AG09309 (cell line): Measurements from ENCODE around the gene PARM1.

Experiments used
- DNase-seq: peaks from one replicate; pipeline ENCODE4 v3.0.0-alpha.2; 2010; ENCODE audit warnings: low read depth
- H3K4me3 ChIP-seq: 2 replicates; pipeline ENCODE4 v1.5.1; 2011; ENCODE audit warnings: mild to moderate bottlenecking, low read depth, low read length, moderate library complexity; ENCODE audit not compliant: control insufficient read depth
- TF ChIP-seq, protein P1 (sequence below): IDR thresholded peaks from 2 replicates; pipeline ENCODE4 v1.5.1; 2011; ENCODE audit warnings: mild to moderate bottlenecking, low read depth, low read length, inconsistent platforms; ENCODE audit not compliant: insufficient read depth, control insufficient read depth; ENCODE audit errors: missing control alignments

Gene PARM1

DNA sequence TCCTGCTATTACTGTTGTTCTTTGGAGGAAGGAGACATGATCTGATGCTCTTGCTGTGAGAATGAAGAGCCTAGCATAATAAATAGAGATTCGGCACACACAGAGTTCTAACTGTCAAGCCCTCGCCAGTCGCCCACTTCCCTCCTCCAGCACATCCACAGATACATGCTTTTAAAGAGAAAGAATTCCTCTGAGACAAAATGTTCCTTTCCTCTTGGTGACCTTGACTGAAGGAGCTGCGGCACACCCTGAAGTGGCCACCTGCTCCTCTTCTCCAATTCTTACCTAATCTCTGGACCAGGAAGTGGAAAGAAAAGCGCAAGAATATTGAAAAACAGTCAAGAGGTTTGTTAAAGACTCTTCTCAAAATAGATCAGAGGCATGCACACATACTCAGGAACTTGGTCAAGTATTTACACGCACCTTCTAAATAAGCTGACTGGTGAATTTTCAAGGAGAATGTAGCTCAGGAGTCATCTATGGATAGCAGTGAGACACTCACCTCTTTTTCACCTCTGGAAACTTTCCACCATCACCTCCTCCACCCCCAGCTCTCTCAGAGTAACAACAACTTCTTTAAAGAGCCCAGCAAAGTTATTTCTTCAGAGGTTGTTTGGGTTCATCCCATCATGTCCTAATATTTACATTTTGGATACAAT, 95.4 kb downstream of the PARM1 start:
- no peak overlapping the region for H3K4me3 ChIP-seq
- no peak for DNase-seq
- TF ChIP-seq, protein P1, sequence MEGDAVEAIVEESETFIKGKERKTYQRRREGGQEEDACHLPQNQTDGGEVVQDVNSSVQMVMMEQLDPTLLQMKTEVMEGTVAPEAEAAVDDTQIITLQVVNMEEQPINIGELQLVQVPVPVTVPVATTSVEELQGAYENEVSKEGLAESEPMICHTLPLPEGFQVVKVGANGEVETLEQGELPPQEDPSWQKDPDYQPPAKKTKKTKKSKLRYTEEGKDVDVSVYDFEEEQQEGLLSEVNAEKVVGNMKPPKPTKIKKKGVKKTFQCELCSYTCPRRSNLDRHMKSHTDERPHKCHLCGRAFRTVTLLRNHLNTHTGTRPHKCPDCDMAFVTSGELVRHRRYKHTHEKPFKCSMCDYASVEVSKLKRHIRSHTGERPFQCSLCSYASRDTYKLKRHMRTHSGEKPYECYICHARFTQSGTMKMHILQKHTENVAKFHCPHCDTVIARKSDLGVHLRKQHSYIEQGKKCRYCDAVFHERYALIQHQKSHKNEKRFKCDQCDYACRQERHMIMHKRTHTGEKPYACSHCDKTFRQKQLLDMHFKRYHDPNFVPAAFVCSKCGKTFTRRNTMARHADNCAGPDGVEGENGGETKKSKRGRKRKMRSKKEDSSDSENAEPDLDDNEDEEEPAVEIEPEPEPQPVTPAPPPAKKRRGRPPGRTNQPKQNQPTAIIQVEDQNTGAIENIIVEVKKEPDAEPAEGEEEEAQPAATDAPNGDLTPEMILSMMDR, result no peak

DNA sequence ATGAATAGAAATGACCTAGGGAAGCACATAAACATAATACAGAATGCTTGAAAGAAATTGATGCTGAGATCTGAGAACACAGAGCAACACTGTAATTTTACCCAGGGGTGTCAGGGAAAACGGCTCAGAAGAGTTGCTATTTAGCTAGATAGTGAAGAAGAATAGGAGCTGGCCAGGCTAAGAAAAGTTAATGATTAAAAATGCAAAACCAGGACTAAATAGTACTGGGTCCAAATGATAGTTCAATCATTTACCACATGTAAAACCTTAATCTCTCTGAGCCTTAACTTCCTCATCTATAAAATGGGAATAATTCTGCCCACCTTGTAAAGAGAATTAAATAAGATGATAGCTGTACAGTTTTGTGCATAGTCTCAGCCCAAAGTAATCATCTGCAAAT, 97.1 kb downstream of the PARM1 start:
- TF ChIP-seq, protein P1, result no peak
- DNase-seq, result no peak
- no peak overlapping the region for H3K4me3 ChIP-seq

DNA sequence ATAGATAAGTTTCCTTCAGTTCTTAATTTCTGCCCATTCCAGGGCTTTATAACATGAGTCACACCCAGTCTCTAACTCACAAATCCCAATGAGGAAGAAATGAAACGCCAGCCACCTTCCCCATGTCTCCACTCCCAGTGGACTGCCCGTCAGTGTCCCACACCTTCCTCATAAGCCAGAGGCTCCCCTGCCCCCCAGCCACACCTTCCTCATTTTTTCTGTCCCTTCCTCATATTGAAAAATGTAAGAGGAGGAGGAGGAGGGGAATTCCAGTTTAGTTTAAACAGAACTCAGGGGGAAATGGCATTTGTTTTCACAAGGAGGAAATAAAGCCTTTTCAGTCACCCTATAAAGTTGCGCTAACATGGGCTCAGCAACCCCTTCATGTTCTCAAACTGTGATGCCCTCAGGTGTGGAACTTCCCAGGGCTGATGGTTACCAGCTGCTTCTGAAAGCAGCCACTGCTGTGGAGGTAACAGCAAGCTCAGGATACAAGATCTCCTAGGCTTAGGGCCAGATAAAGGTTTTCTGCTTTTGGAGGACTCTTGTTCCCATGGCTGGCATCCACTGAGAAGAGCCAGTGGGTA, 97.8 kb downstream of the PARM1 start:
- H3K4me3 ChIP-seq, result no peak overlapping the region
- no peak for DNase-seq
- TF ChIP-seq, protein P1, result no peak

DNA sequence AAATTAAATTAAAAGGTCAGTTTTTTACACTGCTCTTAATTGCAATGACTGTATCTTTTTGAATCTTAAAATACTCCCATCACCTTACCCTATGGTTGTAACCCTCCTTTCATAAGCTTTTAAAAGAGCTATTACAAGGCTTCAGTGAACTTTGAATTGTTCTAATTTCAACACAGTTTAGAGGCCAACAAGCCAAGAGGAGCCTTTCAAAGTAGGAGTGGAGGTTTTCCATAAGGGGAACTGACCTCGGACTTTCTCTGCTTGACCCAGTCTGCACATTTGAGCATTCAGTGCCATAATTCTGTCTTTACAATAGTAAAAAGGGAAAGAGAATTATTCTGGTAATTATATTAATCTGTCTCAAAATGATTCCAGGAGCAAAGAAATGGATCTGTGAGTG, 98.9 kb downstream of the PARM1 start:
- no peak for DNase-seq
- H3K4me3 ChIP-seq, result no peak overlapping the region
- TF ChIP-seq, protein P1, result no peak

DNA sequence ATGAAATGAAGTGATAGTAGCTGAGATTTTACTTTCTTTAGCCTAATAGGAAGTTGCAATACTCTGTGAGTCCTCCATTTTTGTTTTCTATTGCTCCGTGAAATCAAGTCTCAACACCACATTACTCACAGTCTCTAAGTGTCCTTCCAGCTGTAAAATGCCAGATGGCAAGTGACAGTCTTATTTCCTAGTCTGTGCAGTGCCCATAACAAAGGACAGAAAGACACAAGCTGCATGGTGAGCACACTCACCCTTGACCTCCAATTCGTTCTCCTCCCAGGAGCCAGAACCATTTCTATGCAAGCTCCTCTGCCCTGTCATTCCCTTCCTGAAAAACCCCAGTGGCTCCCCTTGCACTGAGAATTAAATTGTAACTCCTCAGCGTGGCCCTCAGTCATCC, 101.6 kb downstream of the PARM1 start:
- no peak for DNase-seq
- TF ChIP-seq, protein P1, result no peak

DNA sequence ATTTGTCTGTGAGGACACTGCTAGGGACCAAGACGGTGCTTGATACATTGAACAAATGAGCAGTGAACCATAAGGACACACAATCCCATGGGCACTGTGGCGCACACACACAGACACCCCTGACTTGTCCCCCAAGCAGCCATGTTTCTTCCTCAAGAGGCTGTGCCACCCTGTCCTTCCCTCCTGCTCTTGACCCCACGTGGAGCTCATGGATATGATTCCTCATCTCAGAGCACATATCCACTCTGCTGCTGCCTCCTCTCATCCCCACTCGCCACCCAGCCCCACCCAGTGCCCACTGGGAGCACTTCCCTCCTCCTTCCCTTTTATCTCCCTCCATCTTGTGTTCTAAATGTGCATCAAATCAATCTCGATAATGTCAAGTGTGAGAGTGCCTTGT, 102.4 kb downstream of the PARM1 start:
- TF ChIP-seq, protein P1, result no peak
- H3K4me3 ChIP-seq, result no peak overlapping the region
- DNase-seq, result no peak

More for the DNA sequence above, 101.6 kb downstream of the PARM1 start:
- no peak overlapping the region for H3K4me3 ChIP-seq
